GM10266 (cell line): ENCODE data around the gene SECISBP2L.

Experiments used
- DNase-seq: peaks from one replicate; pipeline ENCODE4 v3.0.0; 2012; ENCODE audit errors: extremely low spot score
- TF ChIP-seq, protein P1 (sequence below): IDR thresholded peaks from 2 replicates; pipeline ENCODE4 v1.5.1; 2012; ENCODE audit warnings: mild to moderate bottlenecking, low read depth; ENCODE audit not compliant: control insufficient read depth, insufficient read depth; ENCODE audit errors: missing control alignments

SECISBP2L gene

DNA sequence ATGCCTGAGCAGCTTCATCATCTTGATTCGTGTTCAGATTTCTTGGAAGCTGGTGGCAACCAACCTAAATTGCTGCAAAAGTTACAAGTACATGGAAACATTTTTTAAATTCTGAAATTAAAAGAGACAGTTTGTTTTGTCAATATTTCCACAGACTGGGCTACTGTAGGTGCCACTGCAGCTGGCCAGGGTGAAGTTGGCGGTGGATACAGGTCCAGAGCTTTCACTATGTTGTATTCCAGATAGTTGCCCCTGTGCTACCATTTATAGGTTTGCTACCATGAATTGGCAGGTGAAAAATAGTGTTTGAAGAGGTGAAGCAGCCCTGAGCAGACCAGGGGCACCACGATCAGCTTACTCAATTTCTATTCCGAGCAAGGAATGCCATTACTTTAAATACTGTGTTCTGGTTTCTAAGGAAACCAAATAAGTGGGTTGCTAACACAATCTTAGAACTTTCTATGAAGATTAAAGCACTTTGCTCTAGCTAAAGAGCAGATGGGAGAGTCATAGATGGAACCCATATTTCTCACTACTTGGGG lies 61.4 kb downstream of the SECISBP2L start:
- no peak for DNase-seq
- TF ChIP-seq, protein P1, sequence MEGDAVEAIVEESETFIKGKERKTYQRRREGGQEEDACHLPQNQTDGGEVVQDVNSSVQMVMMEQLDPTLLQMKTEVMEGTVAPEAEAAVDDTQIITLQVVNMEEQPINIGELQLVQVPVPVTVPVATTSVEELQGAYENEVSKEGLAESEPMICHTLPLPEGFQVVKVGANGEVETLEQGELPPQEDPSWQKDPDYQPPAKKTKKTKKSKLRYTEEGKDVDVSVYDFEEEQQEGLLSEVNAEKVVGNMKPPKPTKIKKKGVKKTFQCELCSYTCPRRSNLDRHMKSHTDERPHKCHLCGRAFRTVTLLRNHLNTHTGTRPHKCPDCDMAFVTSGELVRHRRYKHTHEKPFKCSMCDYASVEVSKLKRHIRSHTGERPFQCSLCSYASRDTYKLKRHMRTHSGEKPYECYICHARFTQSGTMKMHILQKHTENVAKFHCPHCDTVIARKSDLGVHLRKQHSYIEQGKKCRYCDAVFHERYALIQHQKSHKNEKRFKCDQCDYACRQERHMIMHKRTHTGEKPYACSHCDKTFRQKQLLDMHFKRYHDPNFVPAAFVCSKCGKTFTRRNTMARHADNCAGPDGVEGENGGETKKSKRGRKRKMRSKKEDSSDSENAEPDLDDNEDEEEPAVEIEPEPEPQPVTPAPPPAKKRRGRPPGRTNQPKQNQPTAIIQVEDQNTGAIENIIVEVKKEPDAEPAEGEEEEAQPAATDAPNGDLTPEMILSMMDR, result no peak

DNA sequence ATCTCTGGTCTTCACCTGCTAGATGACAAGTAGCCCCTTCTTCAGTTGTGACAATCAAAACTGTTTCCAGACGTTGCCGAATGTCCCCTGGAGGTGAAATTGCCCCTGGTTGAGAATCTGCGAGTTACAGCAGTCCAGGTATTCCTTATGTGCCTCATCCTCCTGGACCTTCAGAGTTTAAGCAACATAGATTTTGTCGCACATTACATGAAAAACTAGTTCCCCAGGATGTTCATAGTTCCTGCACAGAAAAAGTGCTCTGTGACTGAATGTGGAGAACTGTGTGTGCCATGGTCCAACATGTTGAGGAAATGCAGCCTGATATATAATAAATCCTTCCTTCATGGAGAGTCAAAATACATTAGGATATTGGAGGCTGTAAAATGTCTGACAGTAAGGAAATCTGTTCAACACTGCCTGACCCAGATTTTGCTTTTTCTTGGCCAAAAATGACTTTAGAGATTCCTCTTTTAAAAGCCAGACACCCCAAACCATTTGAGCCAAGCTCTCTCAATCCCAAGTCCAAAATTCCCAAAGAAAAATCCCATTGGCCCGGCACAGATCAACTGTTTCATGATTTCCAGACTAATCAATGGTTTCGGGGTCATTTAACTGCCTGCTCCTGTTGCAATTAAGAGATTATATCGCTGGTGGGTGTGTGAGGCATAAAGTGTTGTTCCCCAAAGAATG lies 62.1 kb downstream of the SECISBP2L start:
- no peak for DNase-seq
- TF ChIP-seq, protein P1, result no peak

GRCh38 chr15:48983300-48983699 lies 62.9 kb downstream of the SECISBP2L start:
- DNase-seq, result no peak
- TF ChIP-seq, protein P1, result no peak

- TF ChIP-seq, protein P1, result no peak
- no peak for DNase-seq
Measured at GRCh38 chr15:48981941-48982340, 64.3 kb downstream of the SECISBP2L start.

- DNase-seq, result no peak
- TF ChIP-seq, protein P1, result no peak
Measured at GRCh38 chr15:48978638-48979037, 67.6 kb downstream of the SECISBP2L start.

DNA sequence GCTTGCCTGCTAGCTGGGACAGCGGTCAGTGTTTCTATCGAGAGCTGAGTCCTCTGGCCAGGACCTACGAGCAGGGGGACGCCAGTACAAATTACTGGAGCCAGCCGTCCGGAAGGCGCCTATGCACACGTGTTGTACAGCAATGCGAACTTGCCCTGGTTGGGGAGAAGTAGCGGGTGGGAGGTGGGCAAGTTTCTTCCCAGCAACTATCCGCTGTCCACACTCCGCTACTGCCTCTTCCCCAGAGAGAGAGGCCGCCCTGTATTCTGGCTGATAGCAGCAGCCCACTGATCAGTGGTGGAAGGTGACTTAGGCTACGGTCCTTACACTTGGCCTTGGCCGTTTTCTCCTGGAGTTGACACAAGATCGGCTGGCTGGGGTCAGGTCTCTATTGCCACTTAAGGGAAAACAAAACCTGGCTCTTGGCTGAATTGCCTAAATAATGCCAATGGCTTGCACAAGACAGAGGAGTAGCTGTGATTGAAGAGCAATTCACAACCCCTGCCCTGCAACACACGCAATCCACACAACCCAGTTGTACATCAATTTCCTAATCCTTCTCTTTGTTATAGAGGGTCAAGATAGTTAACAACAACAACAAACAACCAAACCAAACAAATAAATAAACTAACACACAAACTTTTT lies 69.7 kb downstream of the SECISBP2L start:
- TF ChIP-seq, protein P1, result no peak
- DNase-seq, result no peak
